HCT116 (cell line): ENCODE data around the gene NEK6. TPM values are rescaled to one million over a fixed set of nuclear protein-coding genes. Genes with fewer than 3 reads are reported as not detected.

Experiments used
- ATAC-seq: fragments of 200-7000 bp; cut with Tn5 transposase; 2 replicates; pipeline ENCODE4 v1.9.1; 2020; ENCODE audit warnings: mild to moderate bottlenecking, moderate library complexity
- BruUV-seq: library from RNA; stranded (reverse); fragments of 400-500 nt; replicated peaks from 2 replicates; lab custom pipeline; 2021; lab: Mats Ljungman, UMichigan
- CTCF ChIA-PET: fragments of 300-600 bp; sonication (Branson Sonifier 250); formaldehyde crosslinking; loops from one replicate; lab custom pipeline; 2021; ENCODE audit warnings: antibody characterized with exemption; lab: Charles Lee
- POLR2A ChIA-PET: fragments of 300-600, 350-600 bp; sonication (Branson Sonifier 250); formaldehyde crosslinking; loops from one replicate; lab custom pipeline; 2021; ENCODE audit warnings: antibody characterized with exemption; lab: Charles Lee
- RAD21 ChIA-PET, 2 experiments: fragments of 300-600 bp; sonication (Branson Sonifier 250); formaldehyde crosslinking; loops; one replicate each; lab custom pipeline; 2023; ENCODE audit warnings: low total read pairs in 2 of 2; ENCODE audit not compliant: uncharacterized antibody in 2 of 2, unreplicated experiment in 2 of 2, low non-redundant PET in 1 of 2; lab: Charles Lee
- DNase-seq: peaks from one replicate; pipeline ENCODE4 v3.0.0-alpha.2; 2010; ENCODE audit warnings: low read depth, low spot score
- H2AFZ ChIP-seq: fragments of 200-600 bp; shearing (Covaris generic), sonication (generic); 2 replicates; pipeline ENCODE4 v1.6.1; 2017; ENCODE audit warnings: low read depth, mixed run types, mixed read lengths, antibody characterized with exemption, low read length; ENCODE audit not compliant: poor library complexity, severe bottlenecking
- H3K27ac ChIP-seq: 2 replicates; pipeline ENCODE4 v1.5.1; 2012; ENCODE audit warnings: low read depth, low read length
- H3K27me3 ChIP-seq: fragments of 200-600 bp; sonication (generic); 2 replicates; pipeline ENCODE4 v1.6.1; 2016; ENCODE audit warnings: mixed run types, low read length, mixed read lengths; ENCODE audit not compliant: insufficient read depth
- H3K36me3 ChIP-seq, 2 experiments: fragments of 200-500 bp in 1 of 2; fragments of 200-600 bp in 1 of 2; sonication (Bioruptor generic) in 1 of 2; sonication (generic) in 1 of 2; 2 replicates each; pipeline versions ENCODE4 v1.5.1 to v1.6.1; 2014 to 2016; ENCODE audit warnings: low read length in 2 of 2, inconsistent platforms in 1 of 2, mixed read lengths in 1 of 2, mixed run types in 1 of 2; ENCODE audit not compliant: insufficient read depth in 2 of 2, control insufficient read depth in 1 of 2
- H3K4me1 ChIP-seq, 2 experiments: fragments of 200-600 bp in 1 of 2; sonication (generic) in 1 of 2; 2 replicates each; pipeline versions ENCODE4 v1.5.1 to v1.6.1; 2012 to 2017; ENCODE audit warnings: low read length in 2 of 2, inconsistent platforms in 1 of 2, mild to moderate bottlenecking in 1 of 2, mixed read lengths in 1 of 2, mixed run types in 1 of 2, moderate library complexity in 1 of 2; ENCODE audit not compliant: insufficient read depth in 2 of 2, control insufficient read depth in 1 of 2
- H3K4me2 ChIP-seq: fragments of 200-600 bp; sonication (generic); 2 replicates; pipeline ENCODE4 v1.6.1; 2017; ENCODE audit warnings: mixed run types, low read length, mixed read lengths
- H3K4me3 ChIP-seq, 2 experiments: fragments of 200-600 bp in 1 of 2; sonication (generic) in 1 of 2; replicated peaks in 1 of 2; 2 replicates each; pipeline ENCODE4 v1.5.1; 2011 to 2016; ENCODE audit warnings: low read length in 2 of 2, control low read depth in 1 of 2, low read depth in 1 of 2, mild to moderate bottlenecking in 1 of 2, mixed read lengths in 1 of 2, mixed run types in 1 of 2
- H3K79me2 ChIP-seq: fragments of 200-600 bp; sonication (generic); 2 replicates; pipeline ENCODE4 v1.6.1; 2017; ENCODE audit warnings: mild to moderate bottlenecking, mixed run types, low read length, moderate library complexity, mixed read lengths; ENCODE audit not compliant: insufficient read depth
- H3K9ac ChIP-seq: fragments of 200-600 bp; sonication (generic); 2 replicates; pipeline ENCODE4 v1.6.1; 2016; ENCODE audit warnings: low read length, mixed read lengths
- H3K9me2 ChIP-seq: fragments of 200-600 bp; sonication (generic), shearing (Covaris generic); 2 replicates; pipeline ENCODE4 v1.6.1; 2017; ENCODE audit warnings: mixed run types, mild to moderate bottlenecking, moderate library complexity; ENCODE audit not compliant: insufficient read depth
- H3K9me3 ChIP-seq, 2 experiments: fragments of 200-500 bp in 1 of 2; fragments of 200-600 bp in 1 of 2; sonication (Bioruptor generic) in 1 of 2; sonication (generic) in 1 of 2; 2 replicates each; pipeline ENCODE4 v1.6.1; 2014 to 2017; ENCODE audit warnings: low read length in 2 of 2, mixed read lengths in 2 of 2, inconsistent platforms in 1 of 2, low read depth in 1 of 2, mild to moderate bottlenecking in 1 of 2, mixed run types in 1 of 2, moderate library complexity in 1 of 2; ENCODE audit not compliant: control insufficient read depth in 1 of 2, insufficient read depth in 1 of 2
- H4K20me1 ChIP-seq: fragments of 200-600 bp; sonication (generic), shearing (Covaris generic); 2 replicates; pipeline ENCODE4 v1.6.1; 2017; ENCODE audit warnings: mixed run types, mild to moderate bottlenecking, moderate library complexity; ENCODE audit not compliant: insufficient read depth
- CTCF ChIP-seq, 3 experiments: fragments of 200-600 bp in 1 of 3; sonication (generic) in 1 of 3; IDR thresholded peaks in 2 of 3; conservative IDR thresholded peaks in 1 of 3; 2 replicates each; pipeline ENCODE4 v1.5.1; 2012 to 2017; ENCODE audit warnings: low read depth in 2 of 3, low read length in 2 of 3, antibody characterized with exemption in 1 of 3, borderline replicate concordance in 1 of 3, control low read depth in 1 of 3, mild to moderate bottlenecking in 1 of 3, mixed read lengths in 1 of 3, mixed run types in 1 of 3, moderate library complexity in 1 of 3; ENCODE audit not compliant: insufficient read depth in 1 of 3
- EGR1 ChIP-seq: IDR thresholded peaks from 2 replicates; pipeline ENCODE4 v1.6.1; 2012; ENCODE audit warnings: low read depth
- ELF1 ChIP-seq: IDR thresholded peaks from 2 replicates; pipeline ENCODE4 v1.6.1; 2012; ENCODE audit warnings: low read depth, borderline replicate concordance
- EZH2phosphoT487 ChIP-seq: fragments of 200-600 bp; IDR thresholded peaks from 2 replicates; pipeline ENCODE4 v1.6.1; 2018; ENCODE audit warnings: antibody characterized with exemption, borderline replicate concordance
- JUND ChIP-seq: IDR thresholded peaks from 2 replicates; pipeline ENCODE4 v1.6.1; 2012
- POLR2AphosphoS5 ChIP-seq: IDR thresholded peaks from 2 replicates; pipeline ENCODE4 v1.6.1; 2011; ENCODE audit warnings: mild to moderate bottlenecking, low read depth, low read length, moderate library complexity
- REST ChIP-seq: IDR thresholded peaks from 2 replicates; pipeline ENCODE4 v1.6.1; 2012; ENCODE audit warnings: low read depth
- SP1 ChIP-seq: IDR thresholded peaks from 2 replicates; pipeline ENCODE4 v1.6.1; 2012; ENCODE audit warnings: low read depth
- YY1 ChIP-seq: IDR thresholded peaks from 2 replicates; pipeline ENCODE4 v1.6.1; 2011; ENCODE audit warnings: low read length, low read depth, moderate library complexity, mild to moderate bottlenecking; ENCODE audit not compliant: insufficient replicate concordance; ENCODE audit errors: extremely low read depth
- ZNF274 ChIP-seq: fragments of 200-500 bp; sonication (Bioruptor generic); IDR thresholded peaks from 2 replicates; pipeline ENCODE4 v1.6.1; 2014; ENCODE audit warnings: mild to moderate bottlenecking, low read depth, low read length, inconsistent platforms
- intact Hi-C: fragments of 100-400 bp; cut with micrococcal nuclease; formaldehyde crosslinking; loops from 2 replicates; pipeline ENCODE4 v1.10.0; 2022
- total RNA-seq: library from RNA; stranded (reverse); gene quantifications from one replicate; pipeline ENCODE4 v1.2.1, GENCODE V29; 2021; ENCODE audit not compliant: unreplicated experiment
- TF ChIP-seq, protein P1 (sequence below): IDR thresholded peaks from 2 replicates; pipeline ENCODE4 v1.6.1; 2012
- TF ChIP-seq, protein P2 (sequence below): IDR thresholded peaks from 2 replicates; pipeline ENCODE4 v1.6.1; 2011; ENCODE audit warnings: mild to moderate bottlenecking, low read length, moderate library complexity; ENCODE audit not compliant: insufficient replicate concordance; ENCODE audit errors: extremely low read depth

Gene NEK6
- total RNA-seq, 1 experiment from 2014 or later: 40.8 TPM

GRCh38 chr9:124274226-124274625 lies 16.5 kb downstream of the NEK6 start:
- Histone ChIP-seq H3K9me3 (no peaks in the 10 kb centered on the region), H2AFZ (no peak overlapping the region), H4K20me1 (no peaks in the 10 kb centered on the region), H3K9me2 (no peaks in the 10 kb centered on the region), H3K4me1 (peaks cover 0 to 18% of the 10 kb centered on the region in 2 experiments; a peak in 1 of 4 replicates), H3K27me3 (no peaks in the 10 kb centered on the region), H3K27ac (no peak overlapping the region), H3K4me2 (no peak overlapping the region), H3K9ac (no peak overlapping the region), H3K36me3 (no peaks in the 10 kb centered on the region), H3K79me2 (peaks cover 90% of the 10 kb centered on the region), H3K4me3 (no peak overlapping the region)
- ATAC-seq (no peak), DNase-seq (no peak)
- TF ChIP-seq ELF1 (no peak), EGR1 (no peak), POLR2AphosphoS5 (no peak)
- RAD21 ChIA-PET: no interaction called here
- POLR2A ChIA-PET: no interaction called here
- intact Hi-C loops: no loop called here
- CTCF ChIA-PET: no interaction called here
- BruUV-seq: no TSS peak

GRCh38 chr9:124274738-124275137 lies 17.0 kb downstream of the NEK6 start:
- no peak overlapping the region for H3K9ac ChIP-seq
- DNase-seq (no peak), ATAC-seq (no peak)
- no peaks in the 10 kb centered on the region for H3K9me3 ChIP-seq
- H4K20me1 ChIP-seq: no peaks in the 10 kb centered on the region
- ChIA-PET RAD21 (no interaction called here), POLR2A (no interaction called here), CTCF (no interaction called here)
- no TSS peak for BruUV-seq
- no peak overlapping the region for H3K27ac ChIP-seq
- H2AFZ ChIP-seq: no peak overlapping the region
- H3K36me3 ChIP-seq: no peaks in the 10 kb centered on the region
- H3K27me3 ChIP-seq: no peaks in the 10 kb centered on the region
- no peaks in the 10 kb centered on the region for H3K9me2 ChIP-seq
- H3K79me2 ChIP-seq: peaks cover 91% of the 10 kb centered on the region
- H3K4me2 ChIP-seq: no peak overlapping the region
- H3K4me1 ChIP-seq: peaks cover 3 to 23% of the 10 kb centered on the region in 2 experiments; a peak in 3 of 4 replicates
- intact Hi-C loops: no loop called here
- H3K4me3 ChIP-seq: no peak overlapping the region
- TF ChIP-seq SP1: no peak
- TF ChIP-seq, protein P1, sequence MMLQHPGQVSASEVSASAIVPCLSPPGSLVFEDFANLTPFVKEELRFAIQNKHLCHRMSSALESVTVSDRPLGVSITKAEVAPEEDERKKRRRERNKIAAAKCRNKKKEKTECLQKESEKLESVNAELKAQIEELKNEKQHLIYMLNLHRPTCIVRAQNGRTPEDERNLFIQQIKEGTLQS: no peak
- TF ChIP-seq EGR1: no peak
- no peak for TF ChIP-seq CTCF (IDR thresholded peaks at IDR 0.05 in 2 of 3, conservative IDR thresholded peaks at IDR 0.05 in 1 of 3; ENCODE audit: borderline replicate concordance in 1 of 3, insufficient read depth in 1 of 3, low read depth in 2 of 3, low read length in 2 of 3)
- TF ChIP-seq, protein P2, sequence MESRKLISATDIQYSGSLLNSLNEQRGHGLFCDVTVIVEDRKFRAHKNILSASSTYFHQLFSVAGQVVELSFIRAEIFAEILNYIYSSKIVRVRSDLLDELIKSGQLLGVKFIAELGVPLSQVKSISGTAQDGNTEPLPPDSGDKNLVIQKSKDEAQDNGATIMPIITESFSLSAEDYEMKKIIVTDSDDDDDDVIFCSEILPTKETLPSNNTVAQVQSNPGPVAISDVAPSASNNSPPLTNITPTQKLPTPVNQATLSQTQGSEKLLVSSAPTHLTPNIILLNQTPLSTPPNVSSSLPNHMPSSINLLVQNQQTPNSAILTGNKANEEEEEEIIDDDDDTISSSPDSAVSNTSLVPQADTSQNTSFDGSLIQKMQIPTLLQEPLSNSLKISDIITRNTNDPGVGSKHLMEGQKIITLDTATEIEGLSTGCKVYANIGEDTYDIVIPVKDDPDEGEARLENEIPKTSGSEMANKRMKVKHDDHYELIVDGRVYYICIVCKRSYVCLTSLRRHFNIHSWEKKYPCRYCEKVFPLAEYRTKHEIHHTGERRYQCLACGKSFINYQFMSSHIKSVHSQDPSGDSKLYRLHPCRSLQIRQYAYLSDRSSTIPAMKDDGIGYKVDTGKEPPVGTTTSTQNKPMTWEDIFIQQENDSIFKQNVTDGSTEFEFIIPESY: no peak
- TF ChIP-seq POLR2AphosphoS5: no peak
- no peak for TF ChIP-seq EZH2phosphoT487
- TF ChIP-seq REST: no peak
- no peak for TF ChIP-seq JUND
- no peak for TF ChIP-seq YY1
- no peak for TF ChIP-seq ZNF274
